ENCODE data around the gene BRD3.

Gene BRD3

DNA sequence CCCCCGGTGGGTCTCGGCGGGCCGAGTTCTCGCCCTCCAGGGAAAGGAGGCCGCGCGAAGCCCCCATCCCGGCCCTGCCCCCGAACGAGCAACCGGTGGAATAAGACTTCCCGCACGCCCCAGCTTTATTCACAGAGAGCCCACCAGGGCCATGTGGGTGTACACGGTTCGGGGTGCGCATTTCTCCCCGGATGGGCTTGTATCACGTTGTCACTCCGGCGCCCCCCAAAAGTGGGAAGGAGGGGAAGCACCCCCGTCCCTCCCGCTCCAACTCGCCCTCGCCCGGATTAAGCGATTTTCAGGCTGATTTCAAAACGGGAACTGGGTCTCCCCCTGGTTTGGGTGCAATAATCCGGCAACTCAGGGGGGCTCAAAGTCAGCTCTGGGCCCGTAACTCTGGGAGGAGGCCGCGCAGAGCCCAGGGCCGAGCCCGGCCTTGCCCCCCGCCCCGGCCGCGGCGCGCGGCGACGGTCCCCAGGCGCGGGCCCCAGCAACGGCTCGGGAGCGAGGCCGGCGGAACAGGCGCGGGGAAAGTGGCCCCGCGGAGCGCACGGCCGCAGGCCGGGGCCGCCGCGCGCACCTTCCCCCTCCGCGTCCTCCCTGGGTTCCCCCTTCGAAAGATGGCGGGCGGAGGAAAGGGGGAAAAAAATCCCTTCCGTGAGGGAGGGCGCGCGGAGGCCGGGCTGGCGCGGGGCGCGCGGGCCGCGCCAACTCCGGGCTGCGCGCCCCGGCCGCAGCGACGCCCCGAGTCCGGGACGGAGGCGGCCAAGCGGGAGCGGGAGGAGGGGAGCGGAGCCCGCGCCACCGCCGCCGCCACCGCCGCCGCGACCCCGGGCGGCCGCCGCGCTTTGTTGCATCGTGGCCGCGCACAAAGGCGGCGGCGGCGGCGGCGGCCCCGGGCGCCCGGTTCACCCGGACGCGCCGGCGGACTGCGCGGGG, 644 bp downstream of the BRD3 start:
- peak in 1 of 2 donors; percentile 31 for DNase-seq (ENCODE audit: low read depth in 1 of 2, low spot score in 1 of 2)

DNA sequence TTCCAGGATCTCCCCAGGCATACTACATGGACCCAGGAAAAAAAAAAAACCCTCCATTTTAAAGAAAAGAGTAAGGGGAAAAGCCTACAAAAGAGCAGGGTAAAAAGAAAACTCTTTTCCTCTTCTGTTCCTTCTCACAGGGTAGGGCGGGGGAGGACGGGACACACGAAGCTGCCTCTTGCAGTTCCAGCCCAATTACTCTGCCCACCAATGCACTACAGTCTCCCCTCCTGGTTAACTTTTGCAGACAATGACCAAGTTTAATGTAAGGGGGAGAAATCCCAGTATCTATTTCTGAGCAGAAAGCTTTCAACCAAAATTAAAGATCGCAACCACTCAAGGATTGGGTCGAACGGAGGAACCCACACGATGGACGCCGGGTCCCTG, 1.3 kb downstream of the BRD3 start:
- no peak for DNase-seq (ENCODE audit: low read depth in 1 of 2, low spot score in 1 of 2)

GRCh38 chr9:134065612-134066419, 2.0 kb downstream of the BRD3 start:
- DNase-seq (ENCODE audit: low read depth in 1 of 2, low spot score in 1 of 2) = peak in 1 of 2 donors; percentile 37

DNA sequence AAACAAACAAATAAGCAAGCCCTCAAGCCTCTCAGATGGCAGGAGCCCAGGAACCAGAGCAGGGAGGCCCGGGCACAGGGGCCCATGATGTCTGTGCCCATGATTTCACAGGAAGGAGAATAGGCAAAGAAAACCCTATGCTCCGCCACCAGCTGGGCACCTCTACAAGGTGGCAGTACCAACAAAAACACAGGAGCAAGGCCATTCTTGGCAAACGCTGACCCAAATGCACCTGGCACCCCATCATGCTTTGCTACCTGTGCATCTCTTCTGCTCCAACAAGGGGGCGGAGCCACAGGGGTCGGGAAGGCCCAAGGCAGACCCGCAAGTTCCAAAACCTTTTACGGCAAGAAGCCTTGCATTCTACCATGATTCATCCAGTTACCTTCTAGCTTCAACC, 3.1 kb downstream of the BRD3 start:
- DNase-seq (ENCODE audit: low read depth in 1 of 2, low spot score in 1 of 2) = no peak

DNA sequence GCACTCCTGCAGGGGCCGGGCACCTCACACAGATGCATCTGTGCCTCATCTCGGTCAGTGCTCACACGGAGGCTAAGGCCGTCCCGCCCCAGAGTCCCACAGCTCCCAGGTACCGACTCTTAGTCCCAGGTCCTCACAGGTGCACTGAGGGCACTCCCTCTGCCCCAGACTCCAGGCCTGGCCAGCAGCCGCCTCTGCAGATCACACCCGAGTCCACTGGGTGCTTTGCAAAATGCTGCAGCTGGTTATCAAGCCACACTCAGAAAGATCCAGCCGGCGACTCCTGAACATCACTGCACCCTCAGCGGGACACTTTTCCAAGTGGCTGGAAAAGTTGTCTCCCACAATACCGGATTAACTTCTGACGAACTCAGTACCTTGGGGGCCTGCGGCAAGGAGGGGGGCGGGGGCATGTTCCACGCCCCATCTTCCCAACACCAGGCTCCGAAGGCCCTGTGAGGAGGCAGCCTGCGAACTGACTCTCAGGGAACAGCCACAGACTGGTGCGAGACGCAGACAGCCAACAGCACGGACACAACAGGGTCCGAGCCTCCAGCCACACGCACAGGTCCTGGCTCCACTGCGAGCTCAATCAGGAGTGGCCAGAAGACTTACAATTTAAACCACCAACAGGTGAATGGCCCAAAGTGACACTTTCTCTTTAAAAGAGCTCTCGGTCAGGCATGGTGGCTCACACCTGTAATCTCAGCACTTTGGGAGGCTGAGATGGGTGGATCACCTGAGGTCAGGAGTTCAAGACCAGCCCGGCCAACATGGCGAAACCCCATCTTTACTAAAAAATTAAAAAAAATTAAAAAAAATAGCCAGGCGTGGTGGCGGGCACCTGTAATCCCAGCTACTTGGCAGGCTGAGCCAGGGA, 4.0 kb downstream of the BRD3 start:
- no peak for DNase-seq (ENCODE audit: low read depth in 1 of 2, low spot score in 1 of 2)

GRCh38 chr9:134063088-134063570, 4.7 kb downstream of the BRD3 start:
- DNase-seq (ENCODE audit: low read depth in 1 of 2, low spot score in 1 of 2) = no peak

DNA sequence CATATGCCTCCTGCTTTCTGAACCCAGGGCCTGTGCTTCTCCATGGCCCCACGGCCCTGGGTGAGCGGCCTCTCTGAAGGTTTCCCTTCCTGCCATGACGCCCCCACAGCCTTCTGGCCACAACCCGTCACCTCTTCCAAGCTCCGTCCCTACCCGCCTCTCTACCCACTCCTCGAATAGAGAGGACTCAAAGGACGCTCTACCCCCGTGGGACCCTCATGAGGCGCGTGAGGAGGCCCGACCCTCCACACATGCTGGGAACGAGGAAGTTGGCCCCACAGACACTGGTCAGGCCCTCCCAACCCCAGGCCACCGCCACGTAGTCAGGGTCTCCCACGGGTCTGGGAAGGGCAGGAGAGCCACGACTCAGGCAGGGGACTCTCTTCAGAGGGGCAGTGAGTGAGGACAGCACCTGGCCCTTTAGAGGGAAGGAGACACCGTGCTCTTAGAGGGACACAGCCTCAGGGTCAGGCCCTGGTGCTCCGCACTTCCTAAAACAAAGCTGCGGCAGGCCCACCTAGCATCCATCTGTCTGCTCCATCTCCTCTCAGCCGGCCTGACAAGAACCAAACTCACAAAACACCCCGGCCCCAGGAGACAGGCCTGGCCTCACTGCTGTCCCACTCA, 5.3 kb downstream of the BRD3 start:
- DNase-seq (ENCODE audit: low read depth in 1 of 2, low spot score in 1 of 2) = no peak

DNA sequence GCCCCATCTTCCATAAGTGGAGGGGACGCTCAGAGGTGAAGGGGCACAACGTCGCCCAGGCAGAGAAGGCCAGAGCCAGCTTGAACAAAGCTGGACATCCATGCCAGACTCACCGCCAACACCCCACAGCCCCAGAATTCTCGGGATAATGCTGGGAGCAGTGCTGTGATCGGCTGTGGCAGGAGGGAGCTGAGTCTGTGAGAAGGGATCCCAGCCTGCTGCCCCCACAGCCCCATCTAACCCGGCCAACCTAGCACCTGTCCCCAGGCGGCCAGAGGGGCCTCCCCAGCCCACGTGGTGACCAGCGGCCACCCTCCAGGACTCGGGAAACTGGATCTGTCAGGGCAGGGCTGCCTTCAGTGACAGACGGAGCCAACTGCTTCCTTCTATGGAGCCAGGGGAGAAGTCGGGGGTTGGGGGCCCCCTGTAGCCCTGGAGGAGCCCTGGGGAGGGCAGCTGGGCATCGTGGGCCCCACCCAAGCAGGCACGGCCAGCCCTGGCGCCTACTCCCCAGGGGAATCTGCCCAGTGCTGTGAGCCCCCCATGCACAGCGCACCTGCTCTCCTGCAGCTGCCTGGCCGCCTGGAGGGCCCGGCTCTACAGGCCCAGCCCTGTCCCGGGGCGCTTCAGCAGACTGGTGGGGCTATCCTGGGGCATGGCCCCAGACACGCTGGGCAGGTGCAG, 6.0 kb downstream of the BRD3 start:
- no peak for DNase-seq (ENCODE audit: low read depth in 1 of 2, low spot score in 1 of 2)

- no peak for DNase-seq (ENCODE audit: low read depth in 1 of 2, low spot score in 1 of 2)
Observed at GRCh38 chr9:134061019-134061687, 6.7 kb downstream of the BRD3 start.

GRCh38 chr9:134060546-134060945, 7.3 kb downstream of the BRD3 start:
- no peak for DNase-seq (ENCODE audit: low read depth in 1 of 2, low spot score in 1 of 2)

DNA sequence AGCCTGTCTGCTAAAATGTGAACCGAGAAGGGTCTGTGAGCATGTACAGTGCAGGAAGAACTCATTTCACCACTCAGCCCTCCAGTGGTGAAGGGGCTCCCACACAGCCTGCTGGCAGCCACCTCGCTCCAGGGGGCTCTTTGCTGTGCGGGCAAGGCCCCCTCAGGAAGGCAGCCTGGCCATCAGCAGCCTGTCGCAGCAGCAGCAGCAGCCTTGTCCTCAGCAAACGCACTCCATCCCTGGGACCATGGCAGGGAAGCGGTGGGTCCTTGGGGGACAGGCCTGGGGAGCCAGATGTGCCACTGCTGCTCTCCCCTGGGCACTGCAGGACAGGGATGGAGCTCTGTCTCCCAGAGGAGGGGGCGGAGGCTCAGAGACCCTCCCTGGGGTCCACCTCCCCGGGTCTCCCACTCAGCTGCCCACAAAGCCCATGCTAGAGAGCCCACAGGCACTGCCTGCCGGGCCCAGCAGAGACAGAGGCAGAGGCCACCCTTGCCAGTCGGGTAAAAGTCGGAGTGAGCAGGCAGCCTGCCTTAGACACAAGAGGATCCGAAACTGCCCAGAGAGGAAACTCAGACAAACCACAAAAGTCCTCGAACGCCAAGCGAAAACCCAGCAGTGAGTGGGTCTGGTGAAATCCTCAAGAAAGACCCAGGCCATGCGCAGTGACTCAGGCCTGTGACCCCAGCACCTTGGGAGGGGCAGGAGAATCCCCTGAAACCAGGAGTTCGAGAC, 8.0 kb downstream of the BRD3 start:
- no peak for DNase-seq (ENCODE audit: low read depth in 1 of 2, low spot score in 1 of 2)

DNA sequence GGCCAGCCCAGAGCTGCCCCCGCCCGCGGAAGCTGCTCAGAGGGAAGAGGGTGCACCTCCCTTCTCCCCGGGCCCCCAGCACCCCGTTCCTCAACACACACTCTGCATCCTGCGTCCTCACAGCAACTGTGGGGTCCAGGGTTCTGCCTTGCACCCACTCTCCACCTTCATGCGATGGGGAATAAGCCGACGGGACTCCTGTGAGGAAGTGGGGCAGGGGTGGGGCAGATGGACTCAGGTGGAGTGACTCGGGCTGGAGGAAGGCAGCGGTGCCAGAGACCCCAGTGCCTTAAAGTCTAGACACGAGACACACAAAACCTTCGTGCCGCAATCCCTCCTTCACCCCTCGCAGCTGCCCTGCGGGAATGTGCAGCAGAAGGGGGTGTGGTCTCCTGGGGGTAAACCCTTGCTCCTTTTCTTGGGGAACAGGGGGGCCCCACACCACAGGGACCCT, 8.6 kb downstream of the BRD3 start:
- no peak for DNase-seq (ENCODE audit: low read depth in 1 of 2, low spot score in 1 of 2)

GRCh38 chr9:134058716-134059115, 9.1 kb downstream of the BRD3 start:
- no peak for DNase-seq (ENCODE audit: low read depth in 1 of 2, low spot score in 1 of 2)

DNA sequence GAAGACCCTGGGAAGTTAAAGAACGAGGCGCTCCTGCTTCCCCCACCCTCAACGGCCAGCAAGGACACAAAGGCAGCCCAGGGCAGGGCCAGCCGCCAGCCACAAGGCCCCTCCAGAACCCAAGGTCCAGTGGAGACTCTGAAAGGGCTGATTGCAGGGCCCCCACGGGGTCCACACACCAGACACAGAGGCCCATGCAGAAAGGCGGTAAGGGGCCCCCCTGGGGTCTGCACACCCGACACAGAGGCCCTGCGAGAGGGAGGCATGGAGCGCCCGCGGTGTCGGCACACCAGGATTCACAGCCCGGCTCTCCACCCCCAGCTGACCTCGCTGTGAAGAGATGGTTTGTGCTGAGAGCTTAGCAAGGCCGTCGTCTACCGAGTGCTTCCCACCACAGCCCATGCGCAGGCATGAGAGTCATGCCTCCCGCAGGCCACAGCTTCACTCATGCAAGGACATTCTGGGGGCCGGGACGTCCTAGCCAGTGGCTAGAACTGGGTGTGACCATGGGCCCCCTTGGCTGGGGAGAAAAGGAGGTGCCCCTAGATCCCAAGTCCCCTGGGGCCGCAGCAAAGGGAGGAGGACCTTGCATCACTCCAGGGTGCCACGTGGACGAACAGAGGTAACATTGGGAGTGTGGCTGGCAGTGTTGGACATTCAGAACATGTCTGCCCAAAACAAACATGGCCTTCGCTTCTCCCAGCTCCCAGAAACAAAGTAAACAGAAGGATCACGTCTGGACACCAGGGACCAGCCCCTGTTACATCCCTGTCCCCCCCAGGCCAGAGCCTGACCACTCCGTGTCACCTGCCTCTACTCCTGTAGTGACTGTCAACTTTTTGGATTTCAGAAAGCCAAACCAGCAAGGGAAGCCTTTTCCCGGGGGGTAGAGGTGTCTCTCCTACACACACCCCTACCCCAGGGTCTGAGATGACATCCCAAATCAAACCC, 9.8 kb downstream of the BRD3 start:
- DNase-seq (ENCODE audit: low read depth in 1 of 2, low spot score in 1 of 2) = no peak

DNA sequence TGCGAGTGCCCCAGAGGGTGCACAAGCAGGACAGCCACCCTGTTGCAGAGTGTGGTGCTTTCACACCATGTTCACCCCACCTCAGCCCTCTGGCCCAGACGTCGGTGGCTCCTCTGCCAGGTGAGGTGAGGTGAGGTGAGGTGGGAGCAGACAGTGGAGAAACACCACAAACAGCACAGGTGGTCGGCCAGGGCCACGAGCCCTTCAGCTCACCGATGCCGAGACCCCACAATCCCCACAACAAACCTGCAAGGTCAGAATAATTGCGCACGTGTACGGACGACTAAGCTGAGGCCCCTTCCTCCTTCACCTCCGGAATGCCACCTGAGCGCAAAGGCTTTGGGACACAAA, 10.5 kb downstream of the BRD3 start:
- no peak for DNase-seq (ENCODE audit: low read depth in 1 of 2, low spot score in 1 of 2)

GRCh38 chr9:134056483-134057306, 11.1 kb downstream of the BRD3 start:
- peak in 1 of 2 donors; percentile 3 for DNase-seq (ENCODE audit: low read depth in 1 of 2, low spot score in 1 of 2)

GRCh38 chr9:134055981-134056461, 11.8 kb downstream of the BRD3 start:
- DNase-seq (ENCODE audit: low read depth in 1 of 2, low spot score in 1 of 2) = peak in 1 of 2 donors; percentile 2

Data from activated T-helper 1 cell treated with anti-CD3 and anti-CD28 coated beads, Interleukin-2, amount 50 U/mL, for 16 hours (primary cell).